HG03460 (cell line): ENCODE results near the gene PLCG1.

ENCODE experiments used
- ATAC-seq: cut with Tn5 transposase; IDR thresholded peaks from one replicate; pipeline ENCODE4 v1.9.1; 2021; ENCODE audit not compliant: unreplicated experiment

PLCG1 gene

GRCh38 chr20:41202426-41202825, 65.1 kb downstream of the PLCG1 start:
- ATAC-seq: no peak

- no peak for ATAC-seq
Observed at GRCh38 chr20:41203660-41204059, 66.3 kb downstream of the PLCG1 start.

GRCh38 chr20:41204304-41205265, 67.2 kb downstream of the PLCG1 start:
- ATAC-seq: no peak

- ATAC-seq: no peak
Observed at GRCh38 chr20:41205313-41205712, 68.0 kb downstream of the PLCG1 start.

- ATAC-seq: no peak
Observed at GRCh38 chr20:41213150-41213820, 75.9 kb downstream of the PLCG1 start.

GRCh38 chr20:41214202-41214601, 76.9 kb downstream of the PLCG1 start:
- ATAC-seq: no peak

- ATAC-seq: no peak
Observed at GRCh38 chr20:41214666-41215065, 77.3 kb downstream of the PLCG1 start.

GRCh38 chr20:41217422-41217821, 80.1 kb downstream of the PLCG1 start:
- ATAC-seq: no peak

GRCh38 chr20:41218466-41218865, 81.1 kb downstream of the PLCG1 start:
- no peak for ATAC-seq

- no peak for ATAC-seq
Observed at GRCh38 chr20:41219824-41220223, 82.5 kb downstream of the PLCG1 start.

- ATAC-seq: no peak
Observed at GRCh38 chr20:41221614-41222218, 84.4 kb downstream of the PLCG1 start.

- ATAC-seq: no peak
Observed at GRCh38 chr20:41222296-41222695, 85.0 kb downstream of the PLCG1 start.

GRCh38 chr20:41222703-41223102, 85.4 kb downstream of the PLCG1 start:
- ATAC-seq: no peak

GRCh38 chr20:41223112-41223511, 85.8 kb downstream of the PLCG1 start:
- no peak for ATAC-seq

- no peak for ATAC-seq
Observed at GRCh38 chr20:41224281-41224680, 86.9 kb downstream of the PLCG1 start.

GRCh38 chr20:41225091-41225490, 87.7 kb downstream of the PLCG1 start:
- no peak for ATAC-seq

GRCh38 chr20:41226426-41226825, 89.1 kb downstream of the PLCG1 start:
- ATAC-seq: no peak
